ENCODE data around the gene PROCA1.

DNA sequence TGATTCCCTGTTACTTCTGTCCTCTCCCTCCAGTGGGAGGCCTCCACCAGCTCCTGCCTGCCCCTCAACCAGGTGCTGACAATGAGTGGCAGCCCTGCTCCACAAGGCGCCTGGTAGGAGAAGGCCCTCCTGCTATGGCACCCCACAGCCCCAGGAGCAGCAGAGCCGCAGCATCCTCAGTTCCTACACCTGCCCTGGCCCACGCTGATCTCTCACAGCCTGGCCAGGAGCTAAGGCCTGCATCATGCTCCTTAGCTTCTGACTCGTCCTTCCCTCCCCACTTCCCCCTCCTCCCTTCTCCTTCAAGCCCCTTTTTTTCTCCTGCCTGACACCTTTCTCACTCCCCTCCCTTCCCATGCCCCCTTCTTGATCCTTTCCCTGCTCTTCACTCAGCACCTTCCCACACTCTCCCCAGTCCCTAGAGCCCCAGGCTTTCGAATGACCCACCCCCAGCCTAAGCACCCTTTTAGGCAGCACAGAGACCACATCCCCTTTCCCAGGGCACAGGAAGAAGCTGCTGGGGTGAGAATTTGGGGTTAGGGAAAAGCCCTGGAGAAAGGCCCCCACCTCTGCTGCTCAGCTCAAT is 6.5 kb downstream of the PROCA1 start:
- TF ChIP-seq, protein P1, sequence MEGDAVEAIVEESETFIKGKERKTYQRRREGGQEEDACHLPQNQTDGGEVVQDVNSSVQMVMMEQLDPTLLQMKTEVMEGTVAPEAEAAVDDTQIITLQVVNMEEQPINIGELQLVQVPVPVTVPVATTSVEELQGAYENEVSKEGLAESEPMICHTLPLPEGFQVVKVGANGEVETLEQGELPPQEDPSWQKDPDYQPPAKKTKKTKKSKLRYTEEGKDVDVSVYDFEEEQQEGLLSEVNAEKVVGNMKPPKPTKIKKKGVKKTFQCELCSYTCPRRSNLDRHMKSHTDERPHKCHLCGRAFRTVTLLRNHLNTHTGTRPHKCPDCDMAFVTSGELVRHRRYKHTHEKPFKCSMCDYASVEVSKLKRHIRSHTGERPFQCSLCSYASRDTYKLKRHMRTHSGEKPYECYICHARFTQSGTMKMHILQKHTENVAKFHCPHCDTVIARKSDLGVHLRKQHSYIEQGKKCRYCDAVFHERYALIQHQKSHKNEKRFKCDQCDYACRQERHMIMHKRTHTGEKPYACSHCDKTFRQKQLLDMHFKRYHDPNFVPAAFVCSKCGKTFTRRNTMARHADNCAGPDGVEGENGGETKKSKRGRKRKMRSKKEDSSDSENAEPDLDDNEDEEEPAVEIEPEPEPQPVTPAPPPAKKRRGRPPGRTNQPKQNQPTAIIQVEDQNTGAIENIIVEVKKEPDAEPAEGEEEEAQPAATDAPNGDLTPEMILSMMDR (IDR thresholded peaks at IDR 0.05), result no peak
- no peak for TF ChIP-seq POLR2AphosphoS5 (IDR thresholded peaks at IDR 0.05; ENCODE audit: insufficient read depth in 1 of 2, low read depth in 1 of 2)
- no peak for TF ChIP-seq POLR2A (IDR thresholded peaks at IDR 0.05)

Data from vagina (tissue), 2 donors.